Skeletal muscle satellite cell (primary cell): Measurements from ENCODE around the gene RMND5B.

Experiments used
- H3K27me3 ChIP-seq: 2 replicates; pipeline ENCODE4 v1.7.0; 2013; ENCODE audit warnings: low read length; ENCODE audit not compliant: control insufficient read depth, insufficient read depth
- H3K36me3 ChIP-seq: 2 replicates; pipeline ENCODE4 v1.7.0; 2013; ENCODE audit warnings: mild to moderate bottlenecking, control low read depth, low read length; ENCODE audit not compliant: insufficient read depth
- H3K4me1 ChIP-seq: 2 replicates; pipeline ENCODE4 v1.7.0; 2013; ENCODE audit warnings: low read length; ENCODE audit not compliant: control insufficient read depth, insufficient read depth
- H3K4me2 ChIP-seq: 2 replicates; pipeline ENCODE4 v1.7.0; 2013; ENCODE audit warnings: mild to moderate bottlenecking, low read length
- H3K4me3 ChIP-seq: 2 replicates; pipeline ENCODE4 v1.7.0; 2013; ENCODE audit warnings: low read length
- H3K9ac ChIP-seq: 2 replicates; pipeline ENCODE4 v1.7.0; 2013; ENCODE audit warnings: mild to moderate bottlenecking, low read depth, low read length, moderate library complexity
- H3K9me3 ChIP-seq: replicated peaks from 2 replicates; pipeline ENCODE4 v1.7.0; 2013; ENCODE audit warnings: mild to moderate bottlenecking, control low read depth, low read length

The RMND5B gene

DNA sequence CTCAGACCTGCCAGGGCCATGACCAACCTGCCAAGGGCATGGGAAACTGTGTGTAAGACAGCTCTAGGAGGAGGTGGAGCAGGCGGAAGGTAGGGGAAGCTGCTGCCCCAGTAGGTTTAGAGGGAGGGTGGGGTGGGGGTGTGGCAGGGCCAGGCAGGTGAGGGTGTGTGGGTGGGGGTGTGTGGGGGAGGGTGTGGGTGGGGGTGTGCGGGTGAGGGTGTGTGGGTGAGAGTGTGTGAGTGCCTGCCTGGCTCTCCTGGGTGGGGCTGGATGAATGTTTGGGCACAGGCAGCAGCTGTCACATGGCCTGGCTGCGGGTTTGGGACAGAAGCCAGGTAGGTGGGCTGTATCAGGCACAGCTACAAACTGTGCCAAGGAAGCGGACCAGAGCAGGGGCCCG, 26.3 kb upstream of the RMND5B start:
- H3K4me3 ChIP-seq, result no peak overlapping the region
- no peaks in the 10 kb centered on the region for H3K9me3 ChIP-seq
- H3K27me3 ChIP-seq, result peaks cover 16% of the 10 kb centered on the region
- H3K36me3 ChIP-seq, result no peaks in the 10 kb centered on the region
- H3K4me2 ChIP-seq, result no peak overlapping the region
- H3K9ac ChIP-seq, result no peak overlapping the region
- H3K4me1 ChIP-seq, result no peaks in the 10 kb centered on the region

DNA sequence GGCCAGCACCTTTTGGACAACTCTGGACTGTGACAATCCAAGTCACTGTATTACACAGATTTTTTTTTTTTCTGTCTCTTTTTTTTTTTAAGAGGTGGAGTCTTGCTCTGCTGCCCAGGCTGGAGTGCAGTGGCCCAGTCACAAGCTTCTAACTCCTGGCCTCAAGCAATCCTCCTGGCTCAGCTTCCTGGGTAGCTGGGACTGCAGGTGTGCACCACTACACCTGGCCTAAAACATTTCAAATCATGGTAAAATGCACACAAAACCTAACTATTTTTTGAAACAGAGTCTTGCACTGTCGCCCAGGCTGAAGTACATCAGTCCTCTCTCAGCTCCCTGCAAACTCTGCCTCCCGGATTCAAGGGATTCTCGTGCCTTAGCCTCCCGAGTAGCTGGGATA, 24.7 kb upstream of the RMND5B start:
- H3K4me1 ChIP-seq, result no peaks in the 10 kb centered on the region
- peaks cover 24% of the 10 kb centered on the region for H3K27me3 ChIP-seq
- H3K9ac ChIP-seq, result no peak overlapping the region

DNA sequence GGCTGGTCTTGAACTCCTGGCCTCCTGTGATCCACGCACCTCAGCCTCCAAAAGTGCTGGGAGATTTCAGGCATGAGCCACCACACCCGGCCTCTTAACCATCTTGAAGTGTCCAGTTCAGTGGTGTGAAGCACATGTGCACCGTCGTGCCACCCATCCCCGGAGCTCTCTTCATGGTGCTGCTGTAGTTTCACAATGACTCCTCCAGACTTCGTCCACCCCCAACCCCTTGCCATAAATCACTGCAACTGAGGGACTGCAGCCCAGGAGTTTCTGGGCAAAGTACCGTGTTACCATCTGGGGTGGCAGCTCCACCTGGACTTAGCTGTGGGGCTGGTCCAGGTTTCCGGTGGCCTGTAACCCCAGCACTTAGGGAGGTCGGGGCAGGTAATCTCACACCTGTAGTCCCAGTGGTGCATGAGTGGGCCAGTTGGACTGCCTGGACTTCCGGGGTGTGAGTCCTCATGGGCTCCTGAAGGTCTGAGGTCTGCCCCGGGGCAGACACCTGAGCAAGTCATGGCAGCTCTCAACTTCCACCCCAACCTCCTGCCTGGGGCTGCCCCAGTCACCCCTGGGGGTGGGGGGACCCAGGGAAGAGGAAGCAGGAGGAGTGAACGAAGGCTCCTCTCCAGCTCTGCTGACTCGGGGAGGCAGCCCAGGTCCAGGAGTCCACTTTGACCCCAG, 24.1 kb upstream of the RMND5B start:
- H3K9me3 ChIP-seq, result no peaks in the 10 kb centered on the region
- no peaks in the 10 kb centered on the region for H3K36me3 ChIP-seq
- no peak overlapping the region for H3K9ac ChIP-seq
- no peaks in the 10 kb centered on the region for H3K4me1 ChIP-seq
- peaks cover 25% of the 10 kb centered on the region for H3K27me3 ChIP-seq
- H3K4me2 ChIP-seq, result no peak overlapping the region
- H3K4me3 ChIP-seq, result no peak overlapping the region

More for the DNA sequence above, 24.7 kb upstream of the RMND5B start:
- no peak overlapping the region for H3K4me2 ChIP-seq
- H3K4me3 ChIP-seq, result no peak overlapping the region
- H3K9me3 ChIP-seq, result no peaks in the 10 kb centered on the region
- H3K36me3 ChIP-seq, result no peaks in the 10 kb centered on the region

GRCh38 chr5:178107756-178108310, 23.0 kb upstream of the RMND5B start:
- no peak overlapping the region for H3K9ac ChIP-seq
- no peak overlapping the region for H3K4me2 ChIP-seq
- H3K36me3 ChIP-seq, result no peaks in the 10 kb centered on the region
- no peak overlapping the region for H3K4me3 ChIP-seq
- peaks cover 4% of the 10 kb centered on the region for H3K9me3 ChIP-seq
- peaks cover 36% of the 10 kb centered on the region for H3K27me3 ChIP-seq
- no peaks in the 10 kb centered on the region for H3K4me1 ChIP-seq

- Histone ChIP-seq H3K9me3 (peaks cover 5% of the 10 kb centered on the region), H3K4me2 (no peak overlapping the region), H3K4me3 (no peak overlapping the region), H3K4me1 (no peaks in the 10 kb centered on the region), H3K27me3 (peaks cover 38% of the 10 kb centered on the region), H3K36me3 (no peaks in the 10 kb centered on the region), H3K9ac (no peak overlapping the region)
Measured at GRCh38 chr5:178108446-178108845, 22.4 kb upstream of the RMND5B start.

DNA sequence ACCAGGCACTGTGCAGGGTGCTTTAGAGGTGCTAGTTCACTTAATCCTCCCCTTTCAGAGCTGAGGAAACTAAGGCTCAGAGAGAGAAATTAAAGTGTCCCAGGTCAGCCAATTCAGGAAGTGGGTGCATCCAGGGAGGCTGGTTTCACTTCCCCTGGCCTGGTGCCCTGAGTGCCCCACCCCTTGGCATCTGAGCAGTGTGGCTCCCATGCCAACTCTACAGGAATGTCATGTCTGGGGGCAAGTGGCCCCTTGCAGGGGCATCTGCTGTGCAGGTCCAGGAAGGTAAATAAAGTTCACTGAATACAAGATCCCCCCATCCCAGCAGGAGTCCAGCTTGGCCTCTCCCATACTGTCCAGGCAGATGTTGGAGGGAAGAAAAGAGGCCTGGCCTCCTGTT, 21.8 kb upstream of the RMND5B start:
- Histone ChIP-seq H3K9me3 (peaks cover 5% of the 10 kb centered on the region), H3K27me3 (peaks cover 40% of the 10 kb centered on the region), H3K4me2 (no peak overlapping the region)

GRCh38 chr5:178110511-178110910, 20.3 kb upstream of the RMND5B start:
- no peak overlapping the region for H3K9ac ChIP-seq
- peaks cover 5% of the 10 kb centered on the region for H3K9me3 ChIP-seq
- no peak overlapping the region for H3K4me3 ChIP-seq
- no peak overlapping the region for H3K4me2 ChIP-seq
- no peaks in the 10 kb centered on the region for H3K4me1 ChIP-seq
- H3K36me3 ChIP-seq, result no peaks in the 10 kb centered on the region
- H3K27me3 ChIP-seq, result peaks cover 56% of the 10 kb centered on the region

More for the DNA sequence above, 21.8 kb upstream of the RMND5B start:
- H3K9ac ChIP-seq, result no peak overlapping the region
- H3K4me1 ChIP-seq, result no peaks in the 10 kb centered on the region
- no peak overlapping the region for H3K4me3 ChIP-seq
- no peaks in the 10 kb centered on the region for H3K36me3 ChIP-seq

DNA sequence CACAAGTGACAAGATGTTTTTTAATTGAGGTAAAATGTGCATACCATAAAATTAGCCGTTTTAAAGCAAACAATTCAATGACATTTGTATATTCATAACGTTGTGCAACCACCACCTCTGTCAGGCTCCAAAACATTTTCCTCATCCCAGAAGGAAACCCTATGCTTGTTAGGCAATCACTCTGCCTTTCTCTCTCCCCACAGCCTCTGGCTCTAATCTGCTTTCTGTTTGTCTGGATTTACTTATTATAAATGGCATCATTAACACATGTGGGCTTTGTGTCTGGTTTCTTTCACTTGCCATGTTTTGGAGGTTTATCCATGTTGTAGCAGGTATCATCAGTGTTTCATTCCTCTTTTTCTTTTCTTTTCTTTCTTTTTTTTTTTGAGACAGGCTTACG, 18.9 kb upstream of the RMND5B start:
- Histone ChIP-seq H3K36me3 (no peaks in the 10 kb centered on the region), H3K9me3 (peaks cover 5% of the 10 kb centered on the region), H3K27me3 (peaks cover 66% of the 10 kb centered on the region), H3K4me3 (no peak overlapping the region), H3K4me2 (no peak overlapping the region), H3K9ac (no peak overlapping the region), H3K4me1 (no peaks in the 10 kb centered on the region)

DNA sequence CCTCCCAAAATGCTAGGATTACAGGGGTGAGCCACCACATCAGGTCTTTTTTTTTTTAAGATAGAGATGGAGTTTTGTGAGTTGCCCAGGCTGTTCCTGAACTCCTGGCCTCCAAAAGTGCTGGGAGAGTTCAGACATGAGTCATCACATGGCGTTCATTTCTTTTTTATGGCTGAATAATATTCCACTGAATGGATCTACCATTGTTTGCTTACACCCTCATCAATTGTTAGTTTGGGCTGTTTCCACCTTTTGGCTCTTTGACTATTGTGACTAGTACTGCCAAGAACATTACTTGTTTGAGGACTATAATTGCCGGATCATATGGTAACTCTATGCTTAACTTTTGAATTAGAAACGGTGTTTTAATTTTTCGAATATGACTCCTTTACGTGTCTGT, 18.3 kb upstream of the RMND5B start:
- Histone ChIP-seq H3K4me1 (no peaks in the 10 kb centered on the region), H3K4me3 (no peak overlapping the region), H3K4me2 (no peak overlapping the region), H3K36me3 (no peaks in the 10 kb centered on the region), H3K9ac (no peak overlapping the region), H3K9me3 (peaks cover 5% of the 10 kb centered on the region), H3K27me3 (peaks cover 72% of the 10 kb centered on the region)

DNA sequence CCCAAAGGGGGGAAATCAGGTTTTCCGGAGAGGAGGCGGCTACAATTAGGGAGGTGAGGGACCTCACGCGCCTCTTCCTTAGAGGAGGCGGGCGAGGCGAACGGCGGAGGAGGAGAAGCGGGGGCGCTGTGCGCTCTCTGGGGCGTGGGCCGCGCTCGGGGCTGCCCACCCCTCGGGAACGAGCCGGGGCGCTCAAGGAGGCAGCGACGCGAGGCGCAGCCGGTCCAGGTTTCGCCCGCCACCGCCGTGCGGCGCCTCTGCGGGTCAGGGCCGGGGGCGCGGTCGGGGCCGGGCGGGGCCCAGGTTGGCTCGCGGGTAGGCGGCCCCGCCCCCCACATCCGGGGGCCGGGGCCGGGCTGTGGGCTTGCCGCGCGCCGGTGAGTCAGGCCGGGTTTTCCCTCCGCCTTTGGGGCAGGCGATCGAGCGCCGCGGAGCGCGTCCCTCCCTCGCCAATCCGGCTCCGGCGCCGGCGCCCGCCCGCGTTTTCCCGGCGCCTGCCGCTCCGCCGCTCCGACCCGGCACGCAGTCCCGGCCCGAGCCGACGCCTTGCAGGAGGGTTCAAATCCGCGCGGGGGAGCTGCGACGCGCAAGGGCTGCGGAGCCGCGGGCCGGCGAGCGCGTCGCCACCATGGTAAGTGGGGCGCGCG, 17.6 kb upstream of the RMND5B start, which contains the start of gene N4BP3:
Gene N4BP3 (plus strand): TSS at position 392 of the 647 bp plus-strand sequence. CDS start 6,052 bp downstream, outside the sequence.
- Histone ChIP-seq H3K4me2 (peak within 1 kb of the TSS; percentile 68), H3K36me3 (no peaks in the 10 kb centered on the region), H3K4me3 (peak within 1 kb of the TSS; percentile 24), H3K9ac (no peak within 1 kb of the TSS), H3K27me3 (peaks cover 71% of the 10 kb centered on the region), H3K9me3 (peaks cover 5% of the 10 kb centered on the region), H3K4me1 (no peaks in the 10 kb centered on the region)

DNA sequence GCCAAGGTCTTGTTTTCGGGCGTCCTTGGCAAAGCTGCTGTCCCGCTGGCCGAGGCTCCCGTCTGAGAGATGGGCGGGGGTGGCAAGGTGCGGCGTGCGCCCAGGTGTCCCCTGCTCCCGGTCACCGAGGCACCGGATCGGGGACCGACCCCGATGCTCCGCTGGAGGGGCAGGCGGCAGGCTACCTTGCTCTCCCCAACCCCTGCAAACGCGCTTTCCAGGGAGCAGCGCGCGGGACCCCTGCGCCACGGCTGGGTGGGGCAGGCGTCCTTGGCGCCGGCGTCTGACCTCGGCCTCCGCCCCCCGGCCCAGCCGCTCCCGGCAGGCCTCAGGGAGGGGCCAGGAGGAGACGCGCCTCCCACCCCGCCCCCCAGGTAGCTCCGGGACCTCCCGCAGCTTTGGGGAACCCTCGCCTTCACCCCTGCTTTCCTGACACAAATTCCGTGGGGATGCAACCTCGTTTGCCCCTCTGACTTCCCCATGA, 16.9 kb upstream of the RMND5B start:
- no peak overlapping the region for H3K9ac ChIP-seq
- no peak overlapping the region for H3K4me3 ChIP-seq
- H3K27me3 ChIP-seq, result peaks cover 68% of the 10 kb centered on the region
- no peaks in the 10 kb centered on the region for H3K4me1 ChIP-seq
- peaks cover 5% of the 10 kb centered on the region for H3K9me3 ChIP-seq
- no peaks in the 10 kb centered on the region for H3K36me3 ChIP-seq
- H3K4me2 ChIP-seq, result peak overlapping the region; percentile 44
